Kidney (tissue), 14 donors: ENCODE measurements around the gene NAPSA. TPM values are rescaled to one million over a fixed set of nuclear protein-coding genes. Genes with fewer than 3 reads are reported as not detected.

Source experiments
- DNase-seq, 5 donors: peaks; one replicate each; pipeline ENCODE4 v3.0.0-alpha.2; 2013 to 2020
- FAIRE-seq: peaks from 2 replicates; lab custom pipeline; 2012; peaks lifted over from hg19 to GRCh38; lab: Jason Lieb, UNC
- H3K27ac ChIP-seq, 2 donors: one replicate each; pipeline ENCODE4 v1.7.0; 2013; ENCODE audit warnings: low read depth in 2 of 2, low read length in 2 of 2, inconsistent platforms in 1 of 2
- H3K27me3 ChIP-seq: one replicate; pipeline ENCODE4 v1.7.1; 2013; ENCODE audit warnings: low read length, inconsistent platforms; ENCODE audit not compliant: control insufficient read depth, insufficient read depth
- H3K36me3 ChIP-seq, 3 donors: one replicate each; pipeline versions ENCODE4 v1.7.0 to v1.7.1; 2013; ENCODE audit warnings: low read length in 3 of 3, control low read depth in 1 of 3, inconsistent platforms in 1 of 3; ENCODE audit not compliant: insufficient read depth in 3 of 3, control insufficient read depth in 2 of 3
- H3K4me1 ChIP-seq, 3 donors: one replicate each; pipeline versions ENCODE4 v1.7.0 to v1.7.1; 2013; ENCODE audit warnings: low read length in 3 of 3, inconsistent platforms in 1 of 3, low read depth in 1 of 3; ENCODE audit not compliant: control insufficient read depth in 2 of 3, insufficient read depth in 2 of 3
- H3K4me3 ChIP-seq, 3 donors: one replicate each; pipeline versions ENCODE4 v1.7.0 to v1.8.1; 2013; ENCODE audit warnings: low read length in 3 of 3, control low read depth in 1 of 3, inconsistent platforms in 1 of 3
- H3K9ac ChIP-seq, 3 donors: one replicate each; pipeline versions ENCODE4 v1.7.0 to v1.7.1; 2013; ENCODE audit warnings: low read length in 3 of 3, control low read depth in 1 of 3, inconsistent platforms in 1 of 3
- H3K9me3 ChIP-seq, 3 donors: one replicate each; pipeline versions ENCODE4 v1.7.0 to v1.7.1; 2013; ENCODE audit warnings: low read length in 3 of 3, control low read depth in 1 of 3, inconsistent platforms in 1 of 3; ENCODE audit not compliant: control insufficient read depth in 2 of 3, insufficient read depth in 1 of 3
- intact Hi-C: fragments of 100-400 bp; cut with DNase I; formaldehyde crosslinking; loops from one replicate; pipeline ENCODE4 v1.11.1; 2022
- polyA plus RNA-seq: library from polyadenylated mRNA; stranded (reverse); fragments of 350-450 nt; fragmentation: Illumina TruSeq; extraction: RNeasy Lipid Tissue Mini Kit (QIAGEN cat#74804); gene quantifications from one replicate; pipeline ENCODE4 v1.2.3, GENCODE V29; 2014; ENCODE audit warnings: low read depth, low replicate concordance; ENCODE audit not compliant: insufficient read depth
- total RNA-seq: library from RNA; stranded (reverse); fragmentation: NEBNext Ultra II Directional; extraction: Animal tissue kit (Norgen Biotek cat#: 25700); gene quantifications from one replicate; pipeline ENCODE4 v1.2.1, GENCODE V29; 2021
- TF ChIP-seq, protein P1 (sequence below): IDR thresholded peaks from 3 replicates; pipeline ENCODE4 v1.5.1; 2012; ENCODE audit warnings: mild to moderate bottlenecking, moderate library complexity, borderline replicate concordance; ENCODE audit not compliant: insufficient read depth; ENCODE audit errors: extremely low read depth
- donor health status: control.
- donor health status: control.
- donor health status: control.
- donor health status: control.
- donor health status: control.
- donor health status: DM: yes; HTN: yes; CAD: no.
- donor health status: Normal renal cell carcinoma (clear cell type).

NAPSA gene
- total and polyA plus RNA-seq, 2 donors from 2014 or later = 217 to 268 TPM

- DNase-seq = no peak
- TF ChIP-seq, protein P1, sequence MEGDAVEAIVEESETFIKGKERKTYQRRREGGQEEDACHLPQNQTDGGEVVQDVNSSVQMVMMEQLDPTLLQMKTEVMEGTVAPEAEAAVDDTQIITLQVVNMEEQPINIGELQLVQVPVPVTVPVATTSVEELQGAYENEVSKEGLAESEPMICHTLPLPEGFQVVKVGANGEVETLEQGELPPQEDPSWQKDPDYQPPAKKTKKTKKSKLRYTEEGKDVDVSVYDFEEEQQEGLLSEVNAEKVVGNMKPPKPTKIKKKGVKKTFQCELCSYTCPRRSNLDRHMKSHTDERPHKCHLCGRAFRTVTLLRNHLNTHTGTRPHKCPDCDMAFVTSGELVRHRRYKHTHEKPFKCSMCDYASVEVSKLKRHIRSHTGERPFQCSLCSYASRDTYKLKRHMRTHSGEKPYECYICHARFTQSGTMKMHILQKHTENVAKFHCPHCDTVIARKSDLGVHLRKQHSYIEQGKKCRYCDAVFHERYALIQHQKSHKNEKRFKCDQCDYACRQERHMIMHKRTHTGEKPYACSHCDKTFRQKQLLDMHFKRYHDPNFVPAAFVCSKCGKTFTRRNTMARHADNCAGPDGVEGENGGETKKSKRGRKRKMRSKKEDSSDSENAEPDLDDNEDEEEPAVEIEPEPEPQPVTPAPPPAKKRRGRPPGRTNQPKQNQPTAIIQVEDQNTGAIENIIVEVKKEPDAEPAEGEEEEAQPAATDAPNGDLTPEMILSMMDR = no peak
- H3K9me3 ChIP-seq = no peaks in the 10 kb centered on the region
- no peaks in the 10 kb centered on the region for H3K36me3 ChIP-seq
- no peak overlapping the region for H3K27ac ChIP-seq
- H3K27me3 ChIP-seq = peaks cover 9% of the 10 kb centered on the region
- H3K4me3 ChIP-seq = no peak overlapping the region
- H3K9ac ChIP-seq = no peak overlapping the region
- no peak for FAIRE-seq
- intact Hi-C loops = no loop called here
- H3K4me1 ChIP-seq = peaks cover 0 to 6% (median 0%) of the 10 kb centered on the region in 3 donors
These were observed 41.7 kb downstream of the NAPSA start for GRCh38 chr19:50323782-50324133.

- intact Hi-C loops = no loop called here
- H3K9me3 ChIP-seq = no peaks in the 10 kb centered on the region
- H3K4me1 ChIP-seq = peaks cover 0 to 6% (median 0%) of the 10 kb centered on the region in 3 donors
- no peak overlapping the region for H3K9ac ChIP-seq
- no peak overlapping the region for H3K4me3 ChIP-seq
- FAIRE-seq (no peak), DNase-seq (peak in 1 of 5 donors; percentile 64)
- H3K27me3 ChIP-seq = peaks cover 9% of the 10 kb centered on the region
- H3K36me3 ChIP-seq = no peaks in the 10 kb centered on the region
- no peak overlapping the region for H3K27ac ChIP-seq
- TF ChIP-seq, protein P1 = no peak
These were observed 42.3 kb downstream of the NAPSA start for GRCh38 chr19:50322931-50323781.

- no peak overlapping the region for H3K4me3 ChIP-seq
- H3K9ac ChIP-seq = no peak overlapping the region
- H3K4me1 ChIP-seq = peaks cover 0 to 6% (median 0%) of the 10 kb centered on the region in 3 donors
- peaks cover 4% of the 10 kb centered on the region for H3K27me3 ChIP-seq
- no peak for DNase-seq
- H3K36me3 ChIP-seq = no peaks in the 10 kb centered on the region
- TF ChIP-seq, protein P1 = no peak
- no peaks in the 10 kb centered on the region for H3K9me3 ChIP-seq
- intact Hi-C loops = no loop called here
- FAIRE-seq = no peak
- no peak overlapping the region for H3K27ac ChIP-seq
These were observed 43.2 kb downstream of the NAPSA start for GRCh38 chr19:50322234-50322633.
